ENCODE measurements around the gene RPH3AL.

Gene RPH3AL, protein sequence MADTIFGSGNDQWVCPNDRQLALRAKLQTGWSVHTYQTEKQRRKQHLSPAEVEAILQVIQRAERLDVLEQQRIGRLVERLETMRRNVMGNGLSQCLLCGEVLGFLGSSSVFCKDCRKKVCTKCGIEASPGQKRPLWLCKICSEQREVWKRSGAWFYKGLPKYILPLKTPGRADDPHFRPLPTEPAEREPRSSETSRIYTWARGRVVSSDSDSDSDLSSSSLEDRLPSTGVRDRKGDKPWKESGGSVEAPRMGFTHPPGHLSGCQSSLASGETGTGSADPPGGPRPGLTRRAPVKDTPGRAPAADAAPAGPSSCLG

DNA sequence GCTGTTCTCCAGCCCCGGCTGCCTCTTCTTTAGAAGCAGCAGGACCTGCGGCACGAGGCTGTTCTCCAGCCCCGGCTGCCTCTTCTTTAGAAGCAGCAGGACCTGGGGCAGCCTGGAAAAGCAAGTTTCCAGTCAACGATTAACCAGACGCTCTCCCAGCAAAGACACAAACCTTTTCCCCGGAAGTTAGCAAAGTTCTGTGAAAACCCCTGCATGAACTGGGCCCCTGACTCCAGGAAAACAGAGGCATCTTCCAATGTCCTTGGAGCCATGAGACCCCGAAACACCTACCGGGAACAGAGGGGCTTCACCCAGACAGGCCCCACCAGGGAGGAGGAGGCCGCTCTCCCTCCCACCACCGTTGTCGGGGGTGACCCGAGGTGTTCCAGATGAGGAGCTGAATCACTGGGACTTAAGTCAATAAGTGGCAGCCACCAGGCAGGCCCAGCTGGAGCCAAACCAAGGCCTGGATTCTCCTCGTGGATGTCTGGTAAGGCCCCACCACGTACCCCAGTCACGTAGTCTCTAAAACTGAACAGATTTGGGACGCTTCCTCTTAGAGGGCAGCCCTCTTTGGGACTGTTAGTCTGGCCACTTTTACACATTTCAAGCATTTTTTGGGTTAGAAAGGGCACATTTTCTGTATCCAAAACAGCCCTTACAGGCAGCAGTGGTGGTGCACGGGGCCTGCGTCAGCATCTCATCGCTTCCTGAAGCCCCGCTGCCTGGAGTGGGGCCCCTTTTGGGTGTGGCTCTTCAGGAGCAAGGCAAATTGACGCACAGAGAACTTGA lies at the start of gene RPH3AL:
Gene RPH3AL, minus strand, starts transcription at position 387 of the 792 bp plus-strand sequence. CDS start 25,264 bp downstream, outside the sequence.
- DNase-seq = peak; percentile 98

DNA sequence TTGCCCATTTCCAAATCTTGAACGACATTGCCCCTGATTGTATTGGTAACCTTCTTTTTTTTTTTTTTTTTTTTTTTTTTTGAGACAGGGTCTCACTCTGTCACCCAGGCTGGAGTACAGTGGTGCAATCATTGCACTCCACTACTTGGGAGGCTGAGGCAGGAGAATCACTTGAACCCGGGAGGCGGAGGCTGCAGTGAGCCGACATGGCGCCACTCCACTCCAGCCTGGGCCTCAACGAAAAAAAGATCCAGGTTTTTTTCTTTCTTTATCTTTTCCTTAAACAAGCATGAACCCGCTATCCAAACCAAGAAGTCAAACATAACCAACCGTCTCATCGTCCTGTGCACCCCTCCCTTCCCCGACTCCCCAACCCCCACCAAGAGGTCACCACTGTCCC lies 47.6 kb upstream of the RPH3AL start:
- no peak for DNase-seq

DNA sequence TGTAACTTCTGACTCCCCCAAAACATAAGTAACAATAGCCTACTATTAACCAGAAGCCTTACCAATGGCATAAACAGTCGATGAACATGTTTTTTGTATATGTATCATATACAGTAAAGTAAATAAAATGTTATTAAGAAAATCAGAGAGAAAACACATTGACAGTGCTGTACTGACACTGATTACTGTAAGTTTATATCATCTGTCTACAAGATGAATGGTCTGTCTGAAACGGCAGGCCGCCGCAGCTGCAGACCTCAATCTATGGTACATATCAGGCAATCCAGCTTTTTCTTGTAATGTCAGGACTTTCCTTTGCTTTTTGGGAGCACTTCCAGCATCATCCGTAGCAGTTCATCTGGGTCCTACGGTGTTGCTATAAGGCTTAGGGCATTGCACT lies 44.2 kb upstream of the RPH3AL start:
- no peak for DNase-seq

DNA sequence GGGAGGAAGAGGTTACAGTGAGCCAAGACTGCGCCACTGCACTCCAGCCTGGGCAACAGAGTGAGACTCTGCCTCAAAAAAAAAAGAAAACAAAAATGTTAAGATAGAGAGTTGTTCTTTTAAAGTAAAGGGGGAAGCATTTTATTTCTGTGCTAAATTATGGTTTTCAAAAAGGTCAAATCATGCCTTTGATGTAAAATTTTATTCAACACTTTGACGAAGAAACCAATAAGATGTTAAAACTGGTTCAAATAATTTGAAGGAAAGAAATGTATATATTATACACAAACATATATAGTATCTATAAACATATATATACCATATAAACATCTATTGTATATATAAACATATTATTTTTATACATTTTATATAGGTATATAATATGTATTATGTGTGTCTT lies 43.4 kb upstream of the RPH3AL start:
- DNase-seq = no peak

DNA sequence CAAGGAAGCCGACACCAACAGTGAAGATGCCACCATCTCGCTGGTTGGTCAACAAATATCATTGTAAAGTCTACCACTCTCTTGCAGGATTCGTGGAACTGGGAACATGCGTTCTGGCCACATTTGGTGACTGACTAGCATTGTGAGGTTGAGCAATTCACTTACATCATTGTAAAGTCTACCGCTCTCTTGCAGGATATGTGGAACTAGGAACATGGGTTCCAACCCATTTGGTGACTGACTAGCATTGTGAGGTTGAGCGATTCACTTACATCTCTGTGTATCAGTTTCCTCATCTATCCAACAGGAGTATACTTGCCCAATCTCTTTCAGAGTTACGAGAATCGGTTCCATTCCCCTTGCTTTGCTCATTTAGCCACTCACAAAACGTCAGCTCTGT lies 42.6 kb upstream of the RPH3AL start:
- no peak for DNase-seq

DNA sequence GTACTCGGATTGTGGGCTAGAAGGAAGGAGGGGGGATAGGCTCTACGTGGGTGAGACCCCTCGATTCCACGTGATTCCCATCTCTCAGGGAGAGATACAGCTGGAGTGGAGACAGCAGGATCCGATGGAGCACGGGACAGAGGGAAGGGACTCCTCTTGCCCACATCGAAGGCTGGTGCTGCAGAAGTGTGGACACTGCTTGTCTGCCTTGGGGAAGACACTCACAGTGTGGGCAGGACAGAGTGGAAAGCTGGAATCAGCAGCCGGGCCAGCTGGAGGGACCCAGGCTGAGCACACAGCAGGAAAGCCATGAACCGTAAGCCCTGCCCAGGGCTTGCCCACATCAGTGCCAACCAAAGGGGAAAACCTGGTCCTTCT lies 42.1 kb upstream of the RPH3AL start:
- DNase-seq = no peak

DNA sequence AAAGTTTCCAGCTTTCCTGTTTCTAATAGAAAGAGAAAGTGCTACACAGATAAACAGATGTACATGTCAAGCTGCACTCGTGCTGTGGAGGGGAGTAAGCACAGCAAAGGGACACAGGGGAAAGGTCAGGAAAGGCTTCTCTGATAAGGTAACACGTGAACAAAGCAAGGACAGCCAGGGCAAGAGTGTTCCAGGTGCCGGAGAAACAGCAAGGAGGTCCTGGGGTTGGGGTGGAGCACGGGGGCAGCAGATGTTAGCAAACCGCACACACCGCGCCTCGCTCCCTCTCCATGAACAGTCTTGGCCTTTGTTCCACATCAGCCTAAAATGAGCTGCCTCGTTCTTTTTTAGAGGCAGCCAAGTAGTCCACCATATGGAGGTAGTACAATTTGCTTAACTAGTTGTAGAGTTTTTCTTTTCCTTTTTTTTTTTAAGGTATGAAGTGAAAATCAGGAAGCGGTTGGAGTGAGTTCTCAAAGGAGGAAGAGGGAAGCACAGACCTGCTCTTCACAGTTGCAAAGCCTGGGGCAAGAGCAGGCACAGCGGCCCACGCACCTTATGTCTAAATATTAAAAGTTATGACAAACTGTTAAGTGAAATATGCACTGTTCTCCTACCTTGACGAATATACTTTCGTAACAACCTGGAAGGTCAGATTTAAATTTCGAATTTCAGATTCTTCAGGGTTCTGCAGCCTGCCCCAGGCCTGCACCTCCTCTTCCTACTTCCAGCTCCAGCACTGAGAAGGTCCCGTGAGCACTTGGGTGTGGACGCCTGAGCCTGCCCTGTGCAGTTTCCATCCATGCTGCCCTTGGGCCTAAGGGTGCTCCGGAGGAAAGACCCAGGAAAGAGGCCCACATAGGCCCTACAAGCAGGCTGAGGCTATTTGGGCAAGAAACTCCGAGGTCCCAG lies 41.5 kb upstream of the RPH3AL start:
- no peak for DNase-seq

DNA sequence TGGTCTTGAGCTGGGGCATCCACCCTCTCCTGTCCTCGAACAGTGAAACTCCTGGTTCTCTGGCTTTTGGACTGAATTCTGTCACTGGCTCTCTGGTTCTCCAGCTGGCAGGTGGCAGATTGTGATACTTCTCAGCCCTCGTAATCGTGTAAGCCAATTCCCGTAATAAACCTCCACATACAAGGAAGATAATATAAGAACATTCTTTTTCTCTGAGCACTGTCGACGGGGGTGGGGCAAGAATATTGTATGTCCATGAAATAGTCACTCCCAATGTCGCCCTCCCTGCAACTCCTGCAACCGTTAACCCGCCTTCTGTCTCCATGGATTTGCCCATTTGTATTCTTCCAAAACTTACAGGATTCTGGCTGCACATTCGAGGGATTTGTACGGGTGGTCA lies 39.2 kb upstream of the RPH3AL start:
- DNase-seq = no peak

DNA sequence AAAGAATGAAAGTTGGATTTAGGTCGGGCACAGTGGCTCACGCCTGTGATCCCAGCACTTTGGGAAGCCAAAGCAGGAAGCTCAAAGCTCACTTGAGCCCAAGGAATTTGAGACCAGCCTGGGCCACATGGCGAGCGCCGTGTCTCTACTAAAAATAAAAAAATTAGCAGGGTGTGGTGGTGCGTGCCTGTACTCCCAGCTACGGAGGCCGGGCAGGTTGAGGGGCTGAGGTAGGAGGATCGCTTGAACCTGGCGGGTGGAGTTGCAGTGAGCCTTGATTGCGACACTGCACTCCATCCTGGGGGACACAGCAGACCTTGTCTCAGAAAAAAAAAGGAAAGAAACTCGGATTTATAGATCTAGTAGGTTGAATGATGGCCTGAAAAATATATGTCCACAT lies 37.4 kb upstream of the RPH3AL start:
- no peak for DNase-seq

DNA sequence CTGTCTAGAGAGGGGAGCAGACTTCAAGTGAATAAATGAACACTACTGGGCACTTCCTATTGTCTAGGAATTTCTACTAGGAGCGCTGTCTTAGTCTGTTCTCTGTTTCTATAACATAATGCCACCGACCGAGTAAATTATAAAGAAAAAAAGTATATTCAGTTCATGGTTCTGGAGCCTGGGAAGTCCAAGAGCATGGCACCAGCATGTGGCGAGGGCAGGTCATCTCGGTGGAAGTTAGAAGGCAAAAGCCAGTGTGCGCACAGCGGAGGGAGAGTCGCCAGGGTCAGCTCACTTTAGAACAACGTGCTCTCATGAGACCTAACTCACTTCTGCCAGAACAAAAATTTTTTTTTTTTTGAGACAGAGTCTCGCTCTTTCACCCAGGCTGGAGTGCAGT lies 35.5 kb upstream of the RPH3AL start:
- DNase-seq = no peak

DNA sequence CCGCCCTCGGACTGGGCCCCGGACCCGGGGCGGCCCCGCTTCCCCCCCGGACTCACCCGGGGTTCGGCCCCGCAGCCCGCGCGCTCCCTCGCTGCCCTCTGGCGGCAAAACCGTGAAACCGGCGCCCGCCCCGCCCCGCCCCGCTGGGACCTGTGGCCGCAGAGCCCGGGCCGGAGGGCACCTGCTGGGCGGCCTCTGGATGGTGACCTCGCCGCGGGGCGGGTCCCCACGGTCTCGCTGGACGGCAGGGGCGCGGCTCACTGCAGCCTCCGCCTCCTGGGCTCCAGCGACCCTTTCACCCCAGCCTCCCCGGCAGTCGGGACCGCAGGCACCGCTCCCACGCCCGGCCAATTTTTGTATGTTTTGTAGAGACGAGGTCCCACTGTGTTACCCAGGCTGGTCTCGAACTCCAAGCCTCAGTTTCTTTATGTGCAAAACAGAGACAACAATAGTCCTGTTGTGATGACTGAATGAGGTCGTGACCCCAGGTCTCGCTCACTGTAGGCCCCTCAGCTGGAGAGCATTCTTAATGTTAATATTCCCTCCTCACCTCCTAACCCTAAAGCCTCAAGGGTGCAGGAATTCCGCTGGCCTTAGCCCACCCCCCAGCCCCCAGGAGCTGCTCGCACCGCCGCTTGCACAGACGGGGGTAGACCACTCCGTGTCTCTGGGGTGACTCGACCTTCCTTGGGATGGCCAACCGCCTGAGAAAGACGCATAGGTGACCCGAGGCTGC lies 33.7 kb upstream of the RPH3AL start:
- peak; percentile 80 for DNase-seq

DNA sequence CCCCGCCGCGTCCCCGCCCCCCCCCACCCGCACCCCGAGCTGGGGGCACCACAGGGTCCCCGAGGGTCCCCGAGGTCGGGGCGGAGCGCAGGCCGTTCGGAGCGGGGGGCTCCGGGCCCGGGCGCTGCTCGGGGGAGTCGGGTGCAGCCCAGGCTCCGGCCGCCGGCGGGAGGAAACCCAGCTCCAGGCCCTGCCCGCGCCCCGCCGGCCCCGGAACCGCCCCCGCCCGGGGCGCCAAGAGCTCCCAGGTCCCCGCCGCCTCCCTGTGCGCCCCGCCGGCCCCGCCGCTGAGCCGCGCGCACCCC lies 33.2 kb upstream of the RPH3AL start:
- DNase-seq = no peak

DNA sequence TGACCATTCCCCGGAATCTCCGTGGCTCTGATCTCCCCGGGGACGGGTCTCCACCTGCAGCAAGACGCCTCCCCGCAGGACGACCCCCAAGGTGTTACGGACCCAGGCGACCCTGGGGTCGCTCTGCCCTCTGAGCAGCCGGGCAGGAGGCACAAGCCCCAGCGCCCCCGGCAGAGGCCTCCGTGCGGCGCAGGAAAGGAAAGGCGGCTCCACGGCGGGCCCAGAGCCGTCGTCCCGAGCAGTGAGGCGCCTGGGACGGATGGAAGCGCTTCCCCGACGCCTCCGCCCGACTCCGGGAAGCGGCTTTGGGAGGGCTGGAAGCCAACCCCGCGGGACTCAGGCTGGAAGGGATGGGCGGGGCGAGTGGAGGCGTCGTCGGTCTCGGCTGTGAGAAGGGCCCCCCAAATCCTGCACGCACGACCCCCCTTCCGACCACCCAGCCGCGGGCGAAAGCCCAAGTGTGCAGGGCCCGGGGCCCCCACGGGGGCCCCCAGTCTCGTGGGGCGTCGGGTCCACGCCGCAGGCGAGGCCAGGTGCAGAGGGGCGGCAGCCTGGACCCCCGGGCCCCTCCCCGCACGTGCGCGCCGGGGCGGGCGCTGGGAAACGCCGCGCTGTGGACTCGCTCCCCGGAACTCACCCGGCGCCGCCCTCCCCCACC lies 32.7 kb upstream of the RPH3AL start:
- DNase-seq = peak; percentile 70

DNA sequence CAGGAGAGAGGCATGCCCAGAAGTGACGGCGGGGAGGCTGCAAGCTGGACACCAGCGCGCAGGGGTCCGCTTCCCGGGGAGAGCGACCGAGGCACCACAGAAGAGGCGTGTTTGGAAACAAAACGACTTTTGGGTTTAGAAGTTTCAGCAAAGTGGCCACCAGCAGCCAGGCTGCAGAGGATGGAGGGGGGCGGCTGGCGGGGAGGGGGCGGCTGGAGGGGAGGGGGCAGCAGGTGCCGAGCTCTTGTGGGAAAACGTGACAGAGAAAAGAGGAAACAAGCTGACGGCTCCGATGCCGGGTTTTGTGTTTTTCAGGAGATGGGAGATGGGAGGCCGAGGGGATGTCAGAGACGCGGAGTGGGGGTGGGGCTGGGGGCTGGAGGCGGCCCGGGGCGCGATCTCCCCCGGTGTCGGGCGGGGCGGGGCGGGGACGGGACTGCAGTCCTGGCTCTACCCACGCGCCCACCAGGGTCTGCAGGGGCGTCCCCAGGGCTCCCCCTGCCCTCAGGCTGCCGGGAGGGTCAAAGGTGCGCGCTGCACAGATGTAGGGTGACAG lies 32.1 kb upstream of the RPH3AL start:
- peak; percentile 22 for DNase-seq

DNA sequence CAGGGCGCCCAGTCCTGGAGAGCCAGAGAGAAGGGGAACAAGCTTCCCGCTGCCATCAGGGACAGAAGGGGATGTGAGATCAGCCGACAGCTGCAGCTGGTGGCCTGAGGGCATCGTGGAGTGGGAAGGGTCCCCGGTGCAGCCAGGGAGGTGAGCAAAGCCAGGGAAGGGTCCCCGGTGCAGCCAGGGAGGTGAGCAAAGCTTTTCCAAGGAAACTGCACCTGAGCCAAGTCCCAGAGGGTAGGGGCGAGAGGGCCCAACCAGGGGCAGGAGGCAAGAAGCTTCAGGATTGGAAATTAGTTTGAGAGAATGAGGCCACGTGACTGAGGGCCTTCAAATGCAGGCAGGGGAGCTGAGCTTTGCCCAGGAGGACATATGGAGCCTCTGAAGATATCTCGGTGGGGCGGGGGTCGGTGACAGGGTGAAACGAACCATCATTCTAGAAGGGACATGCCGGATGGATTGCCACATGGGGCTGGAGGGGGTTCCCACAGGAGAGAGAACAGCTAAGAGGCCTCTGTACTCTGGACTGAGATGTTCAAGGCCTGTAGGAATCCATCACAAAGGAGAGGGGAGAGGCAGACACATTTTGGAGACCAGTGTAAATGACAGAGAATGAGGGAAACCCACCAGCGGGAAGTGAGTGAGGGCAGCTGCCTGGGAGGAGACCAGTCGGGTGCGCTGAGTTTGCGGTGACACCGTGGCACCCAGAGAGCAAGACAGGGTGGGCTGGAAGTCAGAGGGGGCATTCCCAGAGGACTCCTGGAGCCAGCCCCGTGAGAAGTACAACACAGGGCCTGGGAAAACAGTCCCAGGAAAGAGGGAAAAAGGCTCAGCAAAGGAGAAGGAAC lies 31.4 kb upstream of the RPH3AL start:
- peak; percentile 10 for DNase-seq

DNA sequence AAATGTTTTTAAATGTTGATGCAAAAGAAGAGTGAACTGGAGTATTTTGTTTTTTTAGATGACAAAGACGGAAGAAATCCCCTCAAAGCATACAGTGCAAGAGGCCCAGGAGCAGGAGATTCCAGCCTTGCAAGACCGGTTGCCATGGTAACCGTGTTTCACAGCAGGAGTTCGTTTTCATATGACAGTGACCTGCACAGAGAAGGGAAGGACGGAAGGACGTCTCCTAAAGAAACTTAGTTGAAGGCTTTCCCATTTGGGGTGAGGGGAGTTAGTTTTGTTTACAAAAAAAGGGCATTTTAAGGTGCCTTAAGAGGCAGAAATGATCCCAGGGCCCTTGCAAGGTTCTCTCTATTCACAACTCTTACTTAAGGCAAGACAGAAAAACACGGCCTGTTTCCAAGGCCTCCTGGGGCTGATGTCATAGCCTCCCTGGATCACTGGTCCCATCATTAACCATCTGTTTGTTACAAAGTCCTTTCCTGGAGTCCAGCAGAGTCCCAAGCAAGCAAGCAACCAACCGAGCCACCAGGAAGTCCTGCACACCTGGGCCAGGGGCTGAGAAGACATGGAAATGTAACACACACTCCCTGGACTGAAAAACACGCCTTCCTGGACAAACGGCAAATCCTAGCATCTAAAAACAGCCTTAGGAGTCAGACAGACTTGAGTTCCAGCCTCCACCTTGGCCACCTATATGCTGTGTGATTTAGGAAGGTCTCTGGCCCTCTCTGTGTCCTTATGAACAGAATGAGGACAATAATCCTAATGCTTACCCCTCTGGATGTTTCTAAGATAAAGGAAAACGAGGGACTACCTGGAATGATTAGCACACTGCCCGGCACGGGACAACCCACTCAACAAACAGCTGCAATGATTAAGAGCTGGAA lies 30.3 kb upstream of the RPH3AL start:
- peak; percentile 95 for DNase-seq

DNA sequence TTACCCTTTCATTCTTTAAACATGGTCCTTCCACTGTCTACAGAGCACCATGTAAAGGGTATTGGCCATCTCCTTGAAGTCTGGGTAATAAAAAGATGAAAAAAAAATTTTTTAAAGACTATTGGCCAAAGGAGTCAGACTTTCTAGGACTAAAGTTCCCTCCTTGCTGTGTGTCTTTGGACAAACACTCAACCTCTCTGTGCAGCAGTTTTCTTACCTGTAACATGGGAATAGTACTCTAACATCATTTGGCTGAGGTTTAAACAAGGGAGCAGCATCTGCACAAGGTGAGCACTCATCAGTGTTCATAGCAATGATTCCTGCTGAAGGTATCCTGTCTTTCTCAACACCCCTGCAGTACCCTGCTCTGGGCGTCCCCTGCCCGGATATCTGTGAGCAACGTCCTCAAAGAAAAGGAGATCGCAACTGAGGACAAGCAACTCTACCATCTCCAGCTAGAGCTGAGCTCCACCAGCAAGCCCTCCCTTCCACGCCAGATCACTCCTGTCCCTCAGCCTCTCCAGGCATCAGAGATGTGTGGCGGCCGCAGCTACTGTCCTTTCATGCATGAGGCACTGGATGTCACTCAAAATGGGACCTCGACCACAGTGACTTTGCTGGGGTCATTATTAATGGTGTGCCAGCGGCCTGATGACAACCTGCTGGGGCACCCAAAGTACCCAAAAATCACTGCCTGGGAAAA lies 29.5 kb upstream of the RPH3AL start:
- peak; percentile 59 for DNase-seq

DNA sequence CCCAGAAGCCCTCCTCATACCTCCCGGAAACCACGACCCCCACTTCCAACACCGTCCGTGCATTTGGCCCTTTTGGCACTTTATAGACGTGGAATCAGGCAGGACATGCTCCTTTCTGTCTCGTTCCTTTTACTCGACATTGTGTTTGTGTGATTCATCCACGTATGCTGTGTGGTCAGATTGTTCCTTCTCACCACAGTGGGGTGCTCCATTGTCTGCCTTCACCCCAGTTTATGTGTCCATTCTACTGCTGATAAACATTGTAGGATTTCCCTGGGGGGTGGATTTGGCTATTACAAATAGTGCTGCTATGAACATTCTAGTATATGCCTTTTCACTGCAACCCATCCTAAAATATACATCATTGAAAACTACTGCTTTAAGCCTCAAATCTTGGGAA lies 28.9 kb upstream of the RPH3AL start:
- DNase-seq = no peak
